ENCODE measurements around the gene JAML. TPM values are rescaled to one million over a fixed set of nuclear protein-coding genes. Genes with fewer than 3 reads are reported as not detected.
A peak's percentile ranks its signal among the peaks of the same experiment; 100 is the strongest.

JAML gene
- total RNA-seq, 3 donors from 2014 or later, result 7.5 to 15.0 (median 7.7) TPM

- no peaks in the 10 kb centered on the region for H3K36me3 ChIP-seq (ENCODE audit: low read depth)
- no peak overlapping the region for H3K4me3 ChIP-seq
- DNase-seq (no peak), ATAC-seq (peak; percentile 8)
- intact Hi-C loops (cut with DNase I, micrococcal nuclease), result no loop called here
- H3K4me1 ChIP-seq (ENCODE audit: low read depth), result peaks cover 34% of the 10 kb centered on the region
- TF ChIP-seq, protein P1, sequence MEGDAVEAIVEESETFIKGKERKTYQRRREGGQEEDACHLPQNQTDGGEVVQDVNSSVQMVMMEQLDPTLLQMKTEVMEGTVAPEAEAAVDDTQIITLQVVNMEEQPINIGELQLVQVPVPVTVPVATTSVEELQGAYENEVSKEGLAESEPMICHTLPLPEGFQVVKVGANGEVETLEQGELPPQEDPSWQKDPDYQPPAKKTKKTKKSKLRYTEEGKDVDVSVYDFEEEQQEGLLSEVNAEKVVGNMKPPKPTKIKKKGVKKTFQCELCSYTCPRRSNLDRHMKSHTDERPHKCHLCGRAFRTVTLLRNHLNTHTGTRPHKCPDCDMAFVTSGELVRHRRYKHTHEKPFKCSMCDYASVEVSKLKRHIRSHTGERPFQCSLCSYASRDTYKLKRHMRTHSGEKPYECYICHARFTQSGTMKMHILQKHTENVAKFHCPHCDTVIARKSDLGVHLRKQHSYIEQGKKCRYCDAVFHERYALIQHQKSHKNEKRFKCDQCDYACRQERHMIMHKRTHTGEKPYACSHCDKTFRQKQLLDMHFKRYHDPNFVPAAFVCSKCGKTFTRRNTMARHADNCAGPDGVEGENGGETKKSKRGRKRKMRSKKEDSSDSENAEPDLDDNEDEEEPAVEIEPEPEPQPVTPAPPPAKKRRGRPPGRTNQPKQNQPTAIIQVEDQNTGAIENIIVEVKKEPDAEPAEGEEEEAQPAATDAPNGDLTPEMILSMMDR (IDR thresholded peaks at IDR 0.05), result no peak
- no peaks in the 10 kb centered on the region for H3K9me3 ChIP-seq
Observed at GRCh38 chr11:118212131-118212725, 12.6 kb downstream of the JAML start.

DNA sequence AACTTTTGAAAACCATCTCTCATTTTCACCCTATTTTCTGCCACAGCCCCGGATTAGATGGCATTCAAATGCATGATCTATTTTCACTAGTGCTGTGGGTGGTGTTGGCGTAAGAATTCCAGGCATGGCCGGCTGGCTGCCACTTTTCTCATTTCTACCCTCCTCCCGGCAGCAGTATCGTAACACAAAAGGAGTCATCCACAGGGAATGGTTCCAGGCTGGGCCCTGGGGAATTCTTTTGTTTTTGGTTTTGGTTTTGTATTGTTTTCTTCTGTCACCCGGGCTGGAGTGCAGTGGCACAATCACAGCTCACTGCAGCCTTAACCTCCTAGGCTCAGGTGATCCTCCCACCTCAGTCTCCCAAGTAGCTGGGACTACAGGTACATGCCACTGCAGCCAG, 13.8 kb downstream of the JAML start:
- TF ChIP-seq, protein P1 (IDR thresholded peaks at IDR 0.05), result no peak
- no peaks in the 10 kb centered on the region for H3K9me3 ChIP-seq
- intact Hi-C loops (cut with DNase I, micrococcal nuclease), result no loop called here
- H3K36me3 ChIP-seq (ENCODE audit: low read depth), result no peaks in the 10 kb centered on the region
- H3K4me3 ChIP-seq, result no peak overlapping the region
- ATAC-seq (no peak), DNase-seq (no peak)
- H3K4me1 ChIP-seq (ENCODE audit: low read depth), result peaks cover 39% of the 10 kb centered on the region

GRCh38 chr11:118210323-118210722, 14.5 kb downstream of the JAML start:
- Histone ChIP-seq H3K4me1 (ENCODE audit: low read depth) (peaks cover 37% of the 10 kb centered on the region), H3K36me3 (ENCODE audit: low read depth) (no peaks in the 10 kb centered on the region), H3K4me3 (no peak overlapping the region), H3K9me3 (no peaks in the 10 kb centered on the region)
- ATAC-seq, result no peak
- DNase-seq, result no peak
- intact Hi-C loops (cut with DNase I, micrococcal nuclease), result no loop called here
- TF ChIP-seq, protein P1 (IDR thresholded peaks at IDR 0.05), result no peak

DNA sequence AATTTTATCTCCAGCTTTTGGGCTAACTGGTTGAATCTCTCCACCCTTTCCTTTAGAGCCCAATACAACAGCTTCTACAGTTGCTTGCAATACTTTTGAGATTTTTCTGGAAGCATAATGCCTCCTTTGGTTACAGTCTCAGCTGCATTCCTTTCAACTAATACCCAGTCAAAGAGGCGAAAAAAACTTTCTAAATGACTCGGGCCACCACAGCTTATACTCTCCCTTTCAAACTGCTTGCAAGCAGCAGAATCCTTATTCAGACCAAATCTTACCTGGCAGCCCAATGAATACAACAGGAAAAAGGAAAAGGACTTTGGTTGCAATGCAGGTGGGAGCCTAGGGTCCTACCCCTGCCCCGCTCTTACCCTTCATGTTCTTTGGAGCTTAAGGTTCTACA, 15.8 kb downstream of the JAML start:
- no peak for DNase-seq
- H3K36me3 ChIP-seq (ENCODE audit: low read depth), result no peaks in the 10 kb centered on the region
- H3K4me1 ChIP-seq (ENCODE audit: low read depth), result peaks cover 29% of the 10 kb centered on the region
- intact Hi-C loops (cut with DNase I, micrococcal nuclease), result loop anchor here in 1 of 2 donors (10.0 kb wide), 1 partner anchor 76 kb away; no protein-coding TSS in a partner anchor
- TF ChIP-seq, protein P1 (IDR thresholded peaks at IDR 0.05), result no peak
- H3K9me3 ChIP-seq, result no peaks in the 10 kb centered on the region
- no peak for ATAC-seq
- no peak overlapping the region for H3K4me3 ChIP-seq

- ATAC-seq (no peak), DNase-seq (no peak)
- intact Hi-C loops (cut with DNase I, micrococcal nuclease), result loop anchor here in 1 of 2 donors (10.0 kb wide), 1 partner anchor 78 kb away; no protein-coding TSS in a partner anchor
- H3K36me3 ChIP-seq (ENCODE audit: low read depth), result no peaks in the 10 kb centered on the region
- no peaks in the 10 kb centered on the region for H3K9me3 ChIP-seq
- peaks cover 27% of the 10 kb centered on the region for H3K4me1 ChIP-seq (ENCODE audit: low read depth)
- H3K4me3 ChIP-seq, result no peak overlapping the region
- TF ChIP-seq, protein P1 (IDR thresholded peaks at IDR 0.05), result no peak
Observed at GRCh38 chr11:118207079-118207478, 17.7 kb downstream of the JAML start.
